Upper lobe of left lung (tissue), 4 donors: ENCODE data around the gene ZNF605.

Source experiments
- CTCF ChIP-seq, 6 experiments: fragments of 450-650 bp in 4 of 6; fragments of 200-600 bp in 2 of 6; sonication (generic) in 2 of 6; IDR thresholded peaks; one replicate each; pipeline ENCODE4 v1.5.1; 2016 to 2019; ENCODE audit warnings: antibody characterized with exemption in 6 of 6
- POLR2A ChIP-seq, 4 donors: fragments of 450-650 bp; IDR thresholded peaks; one replicate each; pipeline ENCODE4 v1.5.1; 2016 to 2017; ENCODE audit warnings: antibody characterized with exemption in 4 of 4, mild to moderate bottlenecking in 2 of 4

GRCh38 chr12:132904718-132905328, 51.3 kb downstream of the ZNF605 start:
- TF ChIP-seq CTCF (IDR thresholded peaks at IDR 0.05) (peak; percentile 72 to 90 (median 86)), POLR2A (IDR thresholded peaks at IDR 0.05) (no peak)
